SK-N-MC (cell line): ENCODE measurements around the gene NFYB.

ENCODE experiments used
- DNase-seq: peaks from one replicate; pipeline ENCODE4 v3.0.0-alpha.2; 2011; ENCODE audit warnings: low read depth, low spot score
- H3K27ac ChIP-seq: fragments of 200-600 bp; sonication (generic); 2 replicates; pipeline ENCODE4 v1.5.1; 2016; ENCODE audit warnings: mixed run types
- H3K36me3 ChIP-seq: fragments of 200-600 bp; sonication (generic); 2 replicates; pipeline ENCODE4 v1.6.1; 2017; ENCODE audit warnings: antibody characterized with exemption, low read length, mixed read lengths; ENCODE audit not compliant: insufficient read depth
- H3K4me3 ChIP-seq: fragments of 200-600 bp; sonication (generic); 2 replicates; pipeline ENCODE4 v1.5.1; 2016
- H3K9ac ChIP-seq: fragments of 200-600 bp; sonication (generic); 2 replicates; pipeline ENCODE4 v1.8.0; 2017; ENCODE audit warnings: mixed run types, mixed read lengths; ENCODE audit not compliant: insufficient read length
- H3K9me3 ChIP-seq: fragments of 200-600 bp; sonication (generic); 2 replicates; pipeline ENCODE4 v1.6.1; 2017; ENCODE audit warnings: low read depth, mild to moderate bottlenecking, antibody characterized with exemption, low read length, moderate library complexity, mixed read lengths
- EZH2 ChIP-seq: fragments of 200-600 bp; sonication (generic); IDR thresholded peaks from one replicate; pipeline ENCODE4 v1.6.1; 2017; ENCODE audit warnings: antibody characterized with exemption
- FOXP2 ChIP-seq: optimal IDR thresholded peaks from 2 replicates; pipeline ENCODE3; 2011; ENCODE audit warnings: mild to moderate bottlenecking, moderate library complexity; ENCODE audit not compliant: insufficient read depth; ENCODE audit errors: extremely low read length, control extremely low read depth
- POLR2AphosphoS5 ChIP-seq: IDR thresholded peaks from 2 replicates; pipeline ENCODE4 v1.6.1; 2012; ENCODE audit warnings: mild to moderate bottlenecking, low read depth, low read length, borderline replicate concordance

The NFYB gene

GRCh38 chr12:104090685-104091084, 47.3 kb downstream of the NFYB start:
- no peak for DNase-seq
- no peak overlapping the region for H3K4me3 ChIP-seq

GRCh38 chr12:104083769-104084475, 54.1 kb downstream of the NFYB start:
- TF ChIP-seq FOXP2 (no peak), POLR2AphosphoS5 (no peak), EZH2 (no peak)
- Histone ChIP-seq H3K4me3 (no peak overlapping the region), H3K9ac (no peak overlapping the region), H3K27ac (no peak overlapping the region), H3K9me3 (no peaks in the 10 kb centered on the region), H3K36me3 (peaks cover 33% of the 10 kb centered on the region)
- no peak for DNase-seq

More at GRCh38 chr12:104090685-104091084, 47.3 kb downstream of the NFYB start:
- no peaks in the 10 kb centered on the region for H3K9me3 ChIP-seq
- H3K36me3 ChIP-seq = peaks cover 31% of the 10 kb centered on the region
- H3K27ac ChIP-seq = no peak overlapping the region
- H3K9ac ChIP-seq = no peak overlapping the region
- TF ChIP-seq POLR2AphosphoS5 = no peak
- no peak for TF ChIP-seq EZH2
- no peak for TF ChIP-seq FOXP2

GRCh38 chr12:104080764-104081163, 57.2 kb downstream of the NFYB start:
- no peaks in the 10 kb centered on the region for H3K9me3 ChIP-seq
- TF ChIP-seq FOXP2 (no peak), EZH2 (no peak), POLR2AphosphoS5 (no peak)
- no peak overlapping the region for H3K4me3 ChIP-seq
- no peak for DNase-seq
- H3K36me3 ChIP-seq = peaks cover 21% of the 10 kb centered on the region
- no peak overlapping the region for H3K9ac ChIP-seq
- H3K27ac ChIP-seq = no peak overlapping the region

GRCh38 chr12:104079024-104079423, 59.0 kb downstream of the NFYB start:
- Histone ChIP-seq H3K9ac (no peak overlapping the region), H3K4me3 (no peak overlapping the region), H3K9me3 (no peaks in the 10 kb centered on the region), H3K36me3 (peaks cover 16% of the 10 kb centered on the region), H3K27ac (no peak overlapping the region)
- TF ChIP-seq FOXP2 (no peak), POLR2AphosphoS5 (no peak), EZH2 (no peak)
- DNase-seq = no peak

- DNase-seq = no peak
- Histone ChIP-seq H3K27ac (no peak overlapping the region), H3K9me3 (no peaks in the 10 kb centered on the region), H3K9ac (no peak overlapping the region), H3K4me3 (no peak overlapping the region), H3K36me3 (peaks cover 15% of the 10 kb centered on the region)
- TF ChIP-seq FOXP2 (no peak), POLR2AphosphoS5 (no peak), EZH2 (no peak)
These were observed 64.3 kb downstream of the NFYB start for GRCh38 chr12:104073699-104074098.

GRCh38 chr12:104072099-104072498, 65.9 kb downstream of the NFYB start:
- H3K9me3 ChIP-seq = no peaks in the 10 kb centered on the region
- no peak overlapping the region for H3K4me3 ChIP-seq
- H3K27ac ChIP-seq = no peak overlapping the region
- no peak for TF ChIP-seq FOXP2
- TF ChIP-seq EZH2 = no peak
- no peak for TF ChIP-seq POLR2AphosphoS5
- no peak overlapping the region for H3K9ac ChIP-seq
- peaks cover 23% of the 10 kb centered on the region for H3K36me3 ChIP-seq
- no peak for DNase-seq
